Astrocyte of the cerebellum (primary cell): Measurements from ENCODE around the gene NUP214.

Experiments
- DNase-seq: peaks from one replicate; pipeline ENCODE4 v3.0.0-alpha.2; 2011; ENCODE audit warnings: low read depth
- H3K4me3 ChIP-seq: 2 replicates; pipeline ENCODE4 v1.5.1; 2011; ENCODE audit warnings: mild to moderate bottlenecking, low read depth, low read length, moderate library complexity
- CTCF ChIP-seq: IDR thresholded peaks from 2 replicates; pipeline ENCODE4 v1.5.1; 2012; ENCODE audit warnings: low read length, low read depth, moderate library complexity, mild to moderate bottlenecking; ENCODE audit errors: missing control alignments
- in situ Hi-C: cut with HindIII; loops from 2 replicates; pipeline ENCODE4 v1.10.0; 2017; ENCODE audit warnings: low sequenced_read_pairs

Gene NUP214

GRCh38 chr9:131082774-131083512, 42.4 kb upstream of the NUP214 start:
- no peak for DNase-seq
- no peak for TF ChIP-seq CTCF
- no peak overlapping the region for H3K4me3 ChIP-seq
- in situ Hi-C loops: no loop called here

GRCh38 chr9:131084661-131085369, 40.6 kb upstream of the NUP214 start:
- no peak for TF ChIP-seq CTCF
- no peak overlapping the region for H3K4me3 ChIP-seq
- in situ Hi-C loops: no loop called here
- DNase-seq: no peak

- no peak overlapping the region for H3K4me3 ChIP-seq
- DNase-seq: no peak
- in situ Hi-C loops: no loop called here
- TF ChIP-seq CTCF: no peak
These were observed 39.8 kb upstream of the NUP214 start for GRCh38 chr9:131085370-131086122.

- no peak for DNase-seq
- H3K4me3 ChIP-seq: no peak overlapping the region
- TF ChIP-seq CTCF: no peak
- in situ Hi-C loops: no loop called here
These were observed 38.0 kb upstream of the NUP214 start for GRCh38 chr9:131087354-131087893.

- DNase-seq: no peak
- in situ Hi-C loops: no loop called here
- no peak for TF ChIP-seq CTCF
- H3K4me3 ChIP-seq: no peak overlapping the region
These were observed 35.2 kb upstream of the NUP214 start for GRCh38 chr9:131090025-131090787.

GRCh38 chr9:131091352-131091992, 33.9 kb upstream of the NUP214 start:
- no peak for TF ChIP-seq CTCF
- no peak overlapping the region for H3K4me3 ChIP-seq
- in situ Hi-C loops: no loop called here
- no peak for DNase-seq
